B cell (primary cell): ENCODE data around the gene TTYH3.

Source experiments
- EZH2 ChIP-seq: IDR thresholded peaks from 2 replicates; pipeline ENCODE4 v1.6.1; 2012; ENCODE audit warnings: borderline replicate concordance, low read depth, mild to moderate bottlenecking, moderate library complexity, low read length; ENCODE audit not compliant: insufficient read depth, poor library complexity, severe bottlenecking
- TF ChIP-seq, protein P1 (sequence below): fragments of 200-600 bp; IDR thresholded peaks from one replicate; pipeline ENCODE4 v1.8.0; 2022; ENCODE audit warnings: antibody characterized with exemption, mild to moderate bottlenecking

DNA sequence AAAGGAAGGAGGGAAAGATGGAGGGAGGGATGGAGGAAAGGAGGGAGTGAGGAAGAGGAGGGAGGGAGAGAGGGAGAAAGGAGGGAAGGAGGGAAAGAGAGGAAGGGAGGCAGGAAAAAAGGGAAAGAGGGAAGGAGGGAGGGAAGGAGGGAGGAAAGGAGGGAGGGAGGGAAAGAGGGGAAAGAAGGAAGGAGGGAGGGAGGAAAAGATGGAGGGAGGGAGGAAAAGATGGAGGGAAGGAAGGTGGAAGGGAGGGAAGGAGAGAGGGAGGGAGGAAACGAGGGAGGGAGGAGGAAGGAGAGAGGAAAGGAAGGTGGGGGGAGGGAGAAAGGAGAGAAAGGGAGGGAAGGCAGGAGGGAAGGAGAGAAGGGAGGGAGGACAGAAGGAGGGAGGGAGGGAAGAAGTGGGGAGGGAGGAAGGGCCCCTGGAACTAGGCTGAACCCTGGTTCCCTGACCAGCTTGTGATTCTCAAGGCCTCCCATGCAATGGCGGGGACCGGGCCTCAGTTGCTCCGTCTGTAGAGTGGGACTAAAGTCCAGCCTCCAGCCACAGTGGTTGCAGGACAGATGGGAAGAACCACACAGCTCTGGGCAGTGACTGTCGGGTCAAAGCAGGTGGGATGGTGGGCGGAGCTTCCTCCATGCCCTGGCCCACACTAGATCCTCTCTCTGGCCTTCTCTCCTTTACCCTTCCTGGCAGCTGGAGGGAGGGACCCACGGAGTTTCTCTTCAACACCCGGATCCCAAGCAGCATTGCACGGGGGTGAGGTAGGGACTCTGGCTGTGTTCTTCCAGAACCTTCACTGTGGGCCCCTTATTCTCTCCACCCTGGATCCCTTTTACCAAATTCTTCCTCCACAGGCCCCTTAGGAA, 4.3 kb upstream of the TTYH3 start:
- TF ChIP-seq, protein P1, sequence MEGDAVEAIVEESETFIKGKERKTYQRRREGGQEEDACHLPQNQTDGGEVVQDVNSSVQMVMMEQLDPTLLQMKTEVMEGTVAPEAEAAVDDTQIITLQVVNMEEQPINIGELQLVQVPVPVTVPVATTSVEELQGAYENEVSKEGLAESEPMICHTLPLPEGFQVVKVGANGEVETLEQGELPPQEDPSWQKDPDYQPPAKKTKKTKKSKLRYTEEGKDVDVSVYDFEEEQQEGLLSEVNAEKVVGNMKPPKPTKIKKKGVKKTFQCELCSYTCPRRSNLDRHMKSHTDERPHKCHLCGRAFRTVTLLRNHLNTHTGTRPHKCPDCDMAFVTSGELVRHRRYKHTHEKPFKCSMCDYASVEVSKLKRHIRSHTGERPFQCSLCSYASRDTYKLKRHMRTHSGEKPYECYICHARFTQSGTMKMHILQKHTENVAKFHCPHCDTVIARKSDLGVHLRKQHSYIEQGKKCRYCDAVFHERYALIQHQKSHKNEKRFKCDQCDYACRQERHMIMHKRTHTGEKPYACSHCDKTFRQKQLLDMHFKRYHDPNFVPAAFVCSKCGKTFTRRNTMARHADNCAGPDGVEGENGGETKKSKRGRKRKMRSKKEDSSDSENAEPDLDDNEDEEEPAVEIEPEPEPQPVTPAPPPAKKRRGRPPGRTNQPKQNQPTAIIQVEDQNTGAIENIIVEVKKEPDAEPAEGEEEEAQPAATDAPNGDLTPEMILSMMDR = no peak
- TF ChIP-seq EZH2 = no peak
